ENCODE data around the gene RPL11.
"Not testable (repeated sequence)": the region's sequence is repeated elsewhere in the genome, so short reads cannot be mapped to it uniquely, and the experiment has no call there.

The RPL11 gene

GRCh38 chr1:23687680-23688079 lies 3.9 kb upstream of the RPL11 start:
- DNase-seq = not testable (repeated sequence)

- not testable (repeated sequence) for DNase-seq
Observed at GRCh38 chr1:23688281-23688680, 3.3 kb upstream of the RPL11 start.

- DNase-seq = no peak
Observed at GRCh38 chr1:23692308-23692871, 784 bp downstream of the RPL11 start.

- DNase-seq = no peak
Observed at GRCh38 chr1:23693599-23693998, 2.0 kb downstream of the RPL11 start.

- no peak for DNase-seq
Observed at GRCh38 chr1:23694371-23694770, 2.8 kb downstream of the RPL11 start.

GRCh38 chr1:23695667-23696066 lies 4.1 kb downstream of the RPL11 start:
- no peak for DNase-seq

GRCh38 chr1:23696335-23696989 lies 4.9 kb downstream of the RPL11 start:
- DNase-seq = no peak

- DNase-seq = no peak
Observed at GRCh38 chr1:23698466-23698865, 6.9 kb downstream of the RPL11 start.

GRCh38 chr1:23699280-23700179 lies 7.9 kb downstream of the RPL11 start:
- DNase-seq = no peak

GRCh38 chr1:23701310-23701709 lies 9.7 kb downstream of the RPL11 start:
- no peak for DNase-seq

GRCh38 chr1:23701996-23702395 lies 10.4 kb downstream of the RPL11 start:
- DNase-seq = no peak

- DNase-seq = no peak
Observed at GRCh38 chr1:23704834-23705495, 13.4 kb downstream of the RPL11 start.

GRCh38 chr1:23709229-23709628 lies 17.6 kb downstream of the RPL11 start:
- DNase-seq = no peak

GRCh38 chr1:23718482-23718881 lies 26.9 kb downstream of the RPL11 start:
- no peak for DNase-seq

- DNase-seq = no peak
Observed at GRCh38 chr1:23719162-23719820, 27.7 kb downstream of the RPL11 start.

GRCh38 chr1:23720256-23720995 lies 28.8 kb downstream of the RPL11 start:
- no peak for DNase-seq

- no peak for DNase-seq
Observed at GRCh38 chr1:23722652-23723051, 31.0 kb downstream of the RPL11 start.

GRCh38 chr1:23726686-23727085 lies 35.1 kb downstream of the RPL11 start:
- DNase-seq = no peak

- DNase-seq = no peak
Observed at GRCh38 chr1:23727362-23727811, 35.8 kb downstream of the RPL11 start.

GRCh38 chr1:23732363-23733224 lies 41.0 kb downstream of the RPL11 start:
- DNase-seq = no peak

GRCh38 chr1:23733281-23733680 lies 41.7 kb downstream of the RPL11 start:
- DNase-seq = not testable (repeated sequence)

Data from NCI-H1930 (cell line).